Posterior vena cava (tissue), 2 donors: ENCODE data around the gene DHTKD1. TPM values are rescaled to one million over a fixed set of nuclear protein-coding genes. Genes with fewer than 3 reads are reported as not detected.
"Not testable (repeated sequence)": the region's sequence is repeated elsewhere in the genome, so short reads cannot be mapped to it uniquely, and the experiment has no call there.

Experiments
- DNase-seq: peaks from one replicate; pipeline ENCODE4 v3.0.0-alpha.2; 2020; ENCODE audit warnings: low spot score
- intact Hi-C, 2 donors: fragments of 100-400 bp; cut with DNase I; formaldehyde crosslinking; loops; one replicate each; pipeline versions ENCODE4 v1.14.1 to v1.14.2; 2022 to 2023
- total RNA-seq, 2 donors: library from RNA; stranded (reverse); fragmentation: NEBNext Ultra II Directional; extraction: Animal tissue kit (Norgen Biotek cat#: 25700); gene quantifications; one replicate each; pipeline ENCODE4 v1.2.1, GENCODE V29; 2021
- donor health status: DM: yes; HTN: yes; CAD: no.
- donor health status: DM: yes; HTN: yes; CAD: no.

The DHTKD1 gene
- total RNA-seq, 2 donors from 2014 or later: 11.0 to 12.5 TPM

DNA sequence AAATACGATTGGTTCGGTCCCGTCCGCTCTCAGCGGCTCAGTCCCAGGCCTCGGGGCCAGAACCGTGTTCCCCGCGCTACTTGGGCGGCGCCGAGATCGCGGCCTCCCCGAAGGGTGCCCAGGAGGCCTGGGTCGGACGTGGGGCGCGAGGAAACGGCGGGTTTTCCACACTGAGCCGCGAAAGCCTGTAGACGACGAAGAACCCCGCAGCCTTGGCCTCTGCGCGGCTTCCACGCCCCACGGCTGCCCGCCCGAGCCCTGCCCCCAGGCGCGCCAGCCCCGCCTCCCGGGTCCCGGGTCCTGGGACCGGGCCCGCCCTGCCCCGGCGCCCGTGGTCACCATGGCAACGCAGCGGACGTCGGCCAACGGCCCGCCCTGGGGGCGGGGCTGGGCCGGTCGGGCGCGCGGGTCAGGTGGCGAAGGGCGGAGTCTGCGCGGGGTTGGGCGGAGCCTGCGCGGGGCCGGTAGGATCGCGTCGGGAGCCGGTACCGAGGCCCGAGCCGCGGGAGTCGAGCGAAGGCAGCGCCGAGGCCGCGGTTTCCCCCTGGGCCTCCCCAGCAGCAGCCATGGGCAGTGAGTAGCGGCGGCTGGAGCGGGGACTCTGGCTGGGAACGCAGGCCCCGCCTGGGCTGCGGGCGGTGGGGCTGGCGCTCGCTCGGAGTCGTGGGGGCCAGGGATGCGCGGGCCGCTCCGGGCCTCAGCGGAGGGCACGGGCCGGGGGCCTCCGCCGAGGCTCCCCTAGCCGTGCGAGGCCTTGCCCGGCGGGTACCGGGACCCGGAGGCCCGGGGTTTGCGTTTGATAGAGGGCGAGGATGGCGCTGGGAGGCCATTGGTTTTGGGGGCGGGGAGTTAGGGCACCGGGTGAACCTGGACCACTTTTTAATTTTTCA lies 60.7 kb downstream of the DHTKD1 start, which contains the start of gene SEC61A2:
SEC61A2 (plus strand) TSS at position 456 of the 890 bp plus-strand sequence; CDS start at position 567, 111 bp downstream.
- intact Hi-C loops: loop anchor here in 1 of 2 donors (5.0 kb wide), 1 partner anchor 1973 kb away; no protein-coding TSS in a partner anchor
- peak; percentile 99 for DNase-seq

- DNase-seq: no peak
- intact Hi-C loops: loop anchor here in 1 of 2 donors (5.0 kb wide), 1 partner anchor 1972 kb away; no protein-coding TSS in a partner anchor
Measured at GRCh38 chr10:12130237-12130872, 61.6 kb downstream of the DHTKD1 start.

- intact Hi-C loops: no loop called here
- no peak for DNase-seq
Measured at GRCh38 chr10:12135631-12136030, 66.9 kb downstream of the DHTKD1 start.

DNA sequence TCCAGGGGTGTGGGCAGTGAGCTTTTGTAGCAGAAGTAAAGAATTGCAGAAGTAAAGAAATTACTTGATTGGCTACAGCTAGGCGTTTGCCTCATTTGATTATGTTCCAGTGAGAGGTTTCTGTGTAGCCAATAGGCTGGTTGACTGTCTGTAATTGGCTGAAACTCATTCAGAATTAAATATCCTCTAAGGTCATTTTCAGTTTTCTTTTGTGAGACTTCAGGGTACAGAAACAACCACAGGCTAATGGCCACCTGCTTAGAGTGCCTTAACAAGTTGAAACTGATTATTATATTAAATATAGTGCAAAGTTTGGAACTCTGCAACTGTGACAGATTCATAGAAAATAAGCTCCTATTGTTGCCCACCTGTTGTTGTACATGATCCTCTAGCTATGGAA lies 71.3 kb downstream of the DHTKD1 start:
- intact Hi-C loops: no loop called here
- no peak for DNase-seq

GRCh38 chr10:12144538-12144937 lies 75.8 kb downstream of the DHTKD1 start:
- DNase-seq: no peak
- intact Hi-C loops: no loop called here

GRCh38 chr10:12150163-12150562 lies 81.4 kb downstream of the DHTKD1 start:
- intact Hi-C loops: no loop called here
- no peak for DNase-seq

DNA sequence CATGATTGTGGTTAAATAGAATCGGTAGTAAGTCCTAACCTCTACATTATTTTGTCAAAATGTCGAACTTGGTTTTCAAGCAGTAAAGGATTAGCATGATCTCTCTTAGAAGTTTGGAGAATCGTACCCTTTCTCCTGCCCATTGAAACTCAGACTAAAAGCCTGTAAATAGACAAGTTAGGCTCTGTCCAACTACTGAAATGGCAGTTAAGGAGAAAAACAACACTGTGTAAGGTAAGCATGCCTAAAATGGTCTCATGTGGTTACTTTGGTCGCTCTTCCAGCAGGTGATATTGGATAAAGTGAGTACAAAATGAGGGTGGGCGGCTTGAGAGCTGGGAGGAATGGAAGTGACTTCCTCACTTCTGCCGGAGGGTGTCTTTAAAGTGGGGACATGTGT lies 85.8 kb downstream of the DHTKD1 start:
- no peak for DNase-seq
- intact Hi-C loops: no loop called here

- no peak for DNase-seq
- intact Hi-C loops: no loop called here
Measured at GRCh38 chr10:12156367-12157123, 87.8 kb downstream of the DHTKD1 start.

DNA sequence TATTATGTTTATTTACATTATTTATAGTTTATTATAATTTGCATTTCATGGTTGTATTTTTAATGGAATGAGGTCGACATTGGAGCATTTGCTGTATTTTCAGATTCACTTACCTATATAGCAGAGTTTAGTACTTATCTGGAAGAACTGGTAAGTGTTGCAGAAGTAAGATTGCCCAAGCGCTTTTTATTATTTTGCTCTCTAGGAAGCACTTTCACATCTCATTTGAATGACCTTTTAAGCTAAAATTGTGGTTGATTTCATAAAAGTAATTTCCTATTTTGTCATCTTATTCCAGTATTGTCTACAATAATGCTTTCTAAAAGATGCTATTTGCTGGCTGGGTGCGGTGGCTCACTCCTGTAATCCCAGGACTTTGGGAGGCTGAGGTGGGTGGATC lies 89.4 kb downstream of the DHTKD1 start:
- intact Hi-C loops: no loop called here
- DNase-seq: no peak

DNA sequence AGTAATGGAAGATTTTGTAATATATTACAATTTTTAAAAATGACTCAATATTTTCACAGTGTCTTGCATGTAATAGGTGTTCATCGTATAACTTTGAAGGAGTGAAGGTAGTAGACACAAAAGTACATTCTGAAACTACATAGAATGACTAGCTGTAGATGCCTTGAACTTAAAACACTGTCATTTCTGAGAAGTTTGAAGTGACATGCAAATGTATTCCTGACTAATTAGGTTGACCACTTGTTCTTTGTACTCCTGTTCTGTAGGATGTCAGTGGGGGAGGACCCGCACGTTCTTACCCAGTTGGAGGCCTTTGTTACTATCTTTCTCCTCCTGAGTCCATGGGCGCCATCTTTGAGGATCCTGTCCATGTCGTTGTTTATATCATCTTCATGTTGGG lies 91.9 kb downstream of the DHTKD1 start:
- DNase-seq: no peak
- intact Hi-C loops: no loop called here

GRCh38 chr10:12162927-12163326 lies 94.2 kb downstream of the DHTKD1 start:
- no peak for DNase-seq
- intact Hi-C loops: no loop called here

- intact Hi-C loops: no loop called here
Measured at GRCh38 chr10:12164085-12164484, 95.3 kb downstream of the DHTKD1 start.

GRCh38 chr10:12165036-12165435 lies 96.3 kb downstream of the DHTKD1 start:
- intact Hi-C loops: no loop called here
- no peak for DNase-seq

More at GRCh38 chr10:12164085-12164484, 95.3 kb downstream of the DHTKD1 start:
- no peak for DNase-seq

DNA sequence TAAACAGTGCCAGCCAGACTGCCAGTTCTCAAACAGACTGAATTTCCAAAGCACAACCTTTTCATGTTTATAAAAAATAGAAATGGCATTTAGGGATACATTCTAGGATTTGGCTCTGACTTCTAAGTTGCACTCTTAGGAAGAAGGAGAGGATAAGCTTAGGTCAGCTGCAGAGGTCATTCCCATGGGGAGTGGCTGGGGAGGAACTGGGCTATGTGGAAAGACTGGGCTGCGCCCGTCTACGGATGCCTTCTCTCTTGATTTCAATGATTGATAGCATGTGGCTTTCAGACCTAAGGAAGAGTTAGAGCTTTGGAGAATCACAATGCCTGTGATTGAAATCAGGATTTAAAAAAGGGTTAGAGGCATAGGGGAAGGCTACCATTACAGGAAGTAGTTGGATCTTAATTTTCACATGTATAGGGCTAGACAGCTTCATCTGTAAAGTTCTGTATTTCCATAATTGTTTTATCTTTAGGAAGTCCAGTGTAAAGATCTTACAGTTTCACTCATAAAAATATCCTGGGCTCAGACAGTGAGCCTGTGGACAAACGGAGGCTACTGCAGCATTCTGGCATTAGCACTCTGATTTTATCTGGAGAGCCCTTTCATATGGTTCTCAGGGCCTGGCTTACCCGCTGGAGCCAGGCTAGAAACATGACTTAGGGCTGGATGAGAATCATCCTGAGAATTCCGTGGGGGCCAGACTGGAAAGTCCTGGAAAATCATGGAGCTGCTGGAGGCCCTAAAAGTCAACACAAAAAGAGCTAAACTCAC lies 97.4 kb downstream of the DHTKD1 start:
- intact Hi-C loops: no loop called here
- no peak for DNase-seq

DNA sequence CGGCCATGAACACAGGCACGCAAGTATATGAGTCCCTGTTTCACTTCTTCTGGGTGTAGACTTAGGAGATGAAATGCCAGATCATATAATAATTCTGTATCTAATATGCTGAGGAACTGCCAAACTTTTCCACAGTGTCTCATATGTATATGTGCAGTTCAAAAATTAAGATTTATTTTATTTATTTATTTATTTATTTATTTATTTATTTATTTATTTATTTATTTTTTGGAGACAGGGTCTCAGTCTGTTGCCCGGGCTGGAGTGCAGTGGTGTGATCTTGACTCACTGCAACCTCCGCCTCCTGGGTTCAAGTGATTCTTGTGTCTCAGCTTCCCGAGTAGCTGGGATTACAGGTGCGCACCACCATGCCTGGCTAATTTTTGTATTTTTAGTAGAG lies 102.8 kb downstream of the DHTKD1 start:
- DNase-seq, intact Hi-C loops: not testable (repeated sequence)
